ENCODE data around the gene CAPN5. TPM values are rescaled to one million over a fixed set of nuclear protein-coding genes. Genes with fewer than 3 reads are reported as not detected.

The CAPN5 gene
- total and polyA plus RNA-seq, 2 of the 13 experiments (the other 11 are each of a cell fraction or from before 2014, with no cell fraction given) = 0.27 to 1.2 TPM

GRCh38 chr11:77042111-77042726 lies 24.6 kb upstream of the CAPN5 start:
- no peak overlapping the region for H2AFZ ChIP-seq (ENCODE audit: low read length)
- H3K36me3 ChIP-seq (replicated peaks in 1 of 2; ENCODE audit: control insufficient read depth in 1 of 2, insufficient read depth in 2 of 2, low read length in 2 of 2) = no peaks in the 10 kb centered on the region
- no peak for TF ChIP-seq RFX5 (IDR thresholded peaks at IDR 0.05; ENCODE audit: low read depth, low read length)
- TF ChIP-seq CENPBD1 (CRISPR knock-in tag; IDR thresholded peaks at IDR 0.05; ENCODE audit: borderline replicate concordance, low read depth) = no peak
- H3K27ac ChIP-seq (ENCODE audit: extremely low read length, insufficient read depth, low read length) = no peak overlapping the region
- H3K9me3 ChIP-seq (ENCODE audit: low read length) = no peaks in the 10 kb centered on the region
- intact Hi-C loops (cut with micrococcal nuclease; ENCODE audit: unreplicated experiment) (loop anchor here (10.0 kb wide), 1 partner anchor 317 kb away; no protein-coding TSS in a partner anchor), in situ Hi-C loops (cut with HindIII; ENCODE audit: extremely low pct_ligation_motif_present, low pct_unique_long_range_greater_than_20kb) (loop anchor here (5.0 to 25.0 kb wide), 2 partner anchors 130 to 310 kb away; no protein-coding TSS in a partner anchor)
- H3K79me2 ChIP-seq (ENCODE audit: insufficient read depth, low read length) = no peaks in the 10 kb centered on the region
- ATAC-seq (no peak), FAIRE-seq (no peak), DNase-seq (ENCODE audit: low spot score) (no peak)
- ChIA-PET POLR2A (no interaction called here), CTCF (ENCODE audit: low intra/inter-chr PET ratio, low total read pairs) (interaction anchor here (1.7 kb wide), 1 partner anchor 122 kb away, joined by 7 read pairs; no protein-coding TSS in a partner anchor)
- no peaks in the 10 kb centered on the region for H4K20me1 ChIP-seq (ENCODE audit: insufficient read depth, low read length)
- H3K4me1 ChIP-seq (ENCODE audit: insufficient read depth, low read length) = peaks cover 26% of the 10 kb centered on the region
- H3K4me3 ChIP-seq (replicated peaks in 1 of 3; ENCODE audit: insufficient read depth in 1 of 3, low read depth in 2 of 3, low read length in 3 of 3) = no peak overlapping the region
- no peak overlapping the region for H3K4me2 ChIP-seq (ENCODE audit: low read depth, low read length)
- WGBS (ENCODE audit: low lambda C conversion rate) = 42% methylated on average over 12 of the region's 13 CpGs
- H3K27me3 ChIP-seq (ENCODE audit: control insufficient read depth in 1 of 2, insufficient read depth in 2 of 2, low read length in 2 of 2) = peaks cover 4 to 60% of the 10 kb centered on the region in 2 experiments
- no TSS peak for BruUV-seq (replicated peaks)
- H3K9ac ChIP-seq (ENCODE audit: insufficient read depth, low read depth, low read length) = no peak overlapping the region

GRCh38 chr11:77044356-77044755 lies 22.4 kb upstream of the CAPN5 start:
- H2AFZ ChIP-seq (ENCODE audit: low read length) = no peak overlapping the region
- DNase-seq (ENCODE audit: low spot score) (no peak), ATAC-seq (no peak), FAIRE-seq (no peak)
- no peaks in the 10 kb centered on the region for H3K9me3 ChIP-seq (ENCODE audit: low read length)
- ChIA-PET POLR2A (no interaction called here), CTCF (ENCODE audit: low intra/inter-chr PET ratio, low total read pairs) (interaction anchor here (1.3 to 4.0 kb wide), 2 partner anchors 47 to 124 kb away, joined by 3 to 40 read pairs; no protein-coding TSS in a partner anchor)
- peaks cover 38% of the 10 kb centered on the region for H3K4me1 ChIP-seq (ENCODE audit: insufficient read depth, low read length)
- H3K27ac ChIP-seq (ENCODE audit: extremely low read length, insufficient read depth, low read length) = no peak overlapping the region
- no TSS peak for BruUV-seq (replicated peaks)
- WGBS (ENCODE audit: low lambda C conversion rate) = 0% methylated on average over 2 of the region's 2 CpGs
- no peaks in the 10 kb centered on the region for H3K79me2 ChIP-seq (ENCODE audit: insufficient read depth, low read length)
- H3K4me3 ChIP-seq (replicated peaks in 1 of 3; ENCODE audit: insufficient read depth in 1 of 3, low read depth in 2 of 3, low read length in 3 of 3) = no peak overlapping the region
- no peak overlapping the region for H3K9ac ChIP-seq (ENCODE audit: insufficient read depth, low read depth, low read length)
- peaks cover 2 to 44% of the 10 kb centered on the region in 2 experiments for H3K27me3 ChIP-seq (ENCODE audit: control insufficient read depth in 1 of 2, insufficient read depth in 2 of 2, low read length in 2 of 2)
- no peak overlapping the region for H3K4me2 ChIP-seq (ENCODE audit: low read depth, low read length)
- intact Hi-C loops (cut with micrococcal nuclease; ENCODE audit: unreplicated experiment) (loop anchor here (10.0 kb wide), 1 partner anchor 320 kb away; no protein-coding TSS in a partner anchor), in situ Hi-C loops (cut with HindIII; ENCODE audit: extremely low pct_ligation_motif_present, low pct_unique_long_range_greater_than_20kb) (loop anchor here (5.0 to 25.0 kb wide), 2 partner anchors 132 to 312 kb away; no protein-coding TSS in a partner anchor)
- H3K36me3 ChIP-seq (replicated peaks in 1 of 2; ENCODE audit: control insufficient read depth in 1 of 2, insufficient read depth in 2 of 2, low read length in 2 of 2) = no peaks in the 10 kb centered on the region
- no peaks in the 10 kb centered on the region for H4K20me1 ChIP-seq (ENCODE audit: insufficient read depth, low read length)
- TF ChIP-seq FOXA1 (IDR thresholded peaks at IDR 0.05) (no peak), FOXA1 (CRISPR knock-in tag; IDR thresholded peaks at IDR 0.05) (no peak), THAP7 (CRISPR knock-in tag; IDR thresholded peaks at IDR 0.05) (no peak), TCF7 (IDR thresholded peaks at IDR 0.05; ENCODE audit: low read depth) (no peak), NFAT5 (CRISPR knock-in tag; IDR thresholded peaks at IDR 0.05) (no peak), E2F2 (CRISPR knock-in tag; IDR thresholded peaks at IDR 0.05; ENCODE audit: borderline replicate concordance) (no peak), AGO2 (optimal IDR thresholded peaks at IDR 0.05; ENCODE audit: low read depth, low read length) (no peak), JARID2 (CRISPR knock-in tag; IDR thresholded peaks at IDR 0.05; ENCODE audit: insufficient replicate concordance) (no peak)

Measured in HepG2 (cell line).